Activated CD8-positive, alpha-beta memory T cell treated with anti-CD3 and anti-CD28 coated beads for 36 hours (primary cell): ENCODE data around the gene ISLR2. TPM values are rescaled to one million over a fixed set of nuclear protein-coding genes. Genes with fewer than 3 reads are reported as not detected.
"Not testable (repeated sequence)": the region's sequence is repeated elsewhere in the genome, so short reads cannot be mapped to it uniquely, and the experiment has no call there.

Experiments used
- CTCF ChIA-PET: fragments of 350-600 bp; sonication (Branson Sonifier 250); formaldehyde crosslinking; loops from one replicate; lab custom pipeline; 2021; ENCODE audit warnings: antibody characterized with exemption; lab: Charles Lee
- POLR2A ChIA-PET: fragments of 350-600 bp; sonication (Branson Sonifier 250); formaldehyde crosslinking; loops from one replicate; lab custom pipeline; 2021; ENCODE audit warnings: antibody characterized with exemption; lab: Charles Lee
- total RNA-seq, 2 experiments: library from RNA; stranded (reverse); gene quantifications; one replicate each; pipeline ENCODE4 v1.2.3, GENCODE V29; 2021

Gene ISLR2
- total RNA-seq: not detected

- ChIA-PET CTCF (interaction anchor here (3.1 kb wide), 1 partner anchor 191 kb away, joined by 31 read pairs; no protein-coding TSS in a partner anchor), POLR2A (interaction anchor here (0.6 kb wide), 1 partner anchor 9 kb away, joined by 8 read pairs; no protein-coding TSS in a partner anchor)
Measured at GRCh38 chr15:74130155-74130848, at the start of gene ISLR2. Gene ISLR2, plus strand, starts transcription at chr15:74130586. Its CDS starts 2,169 bp downstream, at chr15:74132755.

GRCh38 chr15:74082450-74082849 is 47.9 kb upstream of the ISLR2 start, which contains the start of gene GOLGA6A:
Gene GOLGA6A, minus strand, starts transcription at chr15:74082550. Its CDS starts 41 bp downstream, at chr15:74082509.
- CTCF ChIA-PET, POLR2A ChIA-PET: not testable (repeated sequence)

GRCh38 chr15:74094567-74094966 is 35.8 kb upstream of the ISLR2 start:
- CTCF ChIA-PET, POLR2A ChIA-PET: not testable (repeated sequence)

- POLR2A ChIA-PET, CTCF ChIA-PET: not testable (repeated sequence)
Measured at GRCh38 chr15:74095610-74096009, 34.8 kb upstream of the ISLR2 start.

- POLR2A ChIA-PET: not testable (repeated sequence)
Measured at GRCh38 chr15:74096753-74097474, 33.5 kb upstream of the ISLR2 start.

GRCh38 chr15:74099963-74100733 is 30.2 kb upstream of the ISLR2 start:
- CTCF ChIA-PET: not testable (repeated sequence)

More at GRCh38 chr15:74096753-74097474, 33.5 kb upstream of the ISLR2 start:
- CTCF ChIA-PET: not testable (repeated sequence)

GRCh38 chr15:74108111-74108510 is 22.3 kb upstream of the ISLR2 start:
- ChIA-PET POLR2A (no interaction called here), CTCF (no interaction called here)

More at GRCh38 chr15:74099963-74100733, 30.2 kb upstream of the ISLR2 start:
- POLR2A ChIA-PET: not testable (repeated sequence)

- POLR2A ChIA-PET, CTCF ChIA-PET: not testable (repeated sequence)
Measured at GRCh38 chr15:74108611-74109010, 21.8 kb upstream of the ISLR2 start.

GRCh38 chr15:74109713-74110112 is 20.7 kb upstream of the ISLR2 start:
- ChIA-PET CTCF (no interaction called here), POLR2A (no interaction called here)

GRCh38 chr15:74120426-74120825 is 10.0 kb upstream of the ISLR2 start:
- ChIA-PET POLR2A (interaction anchor here (0.6 kb wide), 1 partner anchor 19 kb away, joined by 3 read pairs; no protein-coding TSS in a partner anchor), CTCF (interaction anchor here (0.7 kb wide), 1 partner anchor 840 kb away, joined by 4 read pairs; no protein-coding TSS in a partner anchor)

- ChIA-PET POLR2A (no interaction called here), CTCF (interaction anchor here (1.3 kb wide), 1 partner anchor 186 kb away, joined by 5 read pairs; no protein-coding TSS in a partner anchor)
Measured at GRCh38 chr15:74121039-74121438, 9.3 kb upstream of the ISLR2 start.

- POLR2A ChIA-PET: no interaction called here
- CTCF ChIA-PET: interaction anchor here (0.9 to 1.3 kb wide), 3 partner anchors 186 to 201 kb away, joined by 3 to 5 read pairs (median 5); no protein-coding TSS in a partner anchor
Measured at GRCh38 chr15:74121858-74122257, 8.5 kb upstream of the ISLR2 start.

- POLR2A ChIA-PET: no interaction called here
Measured at GRCh38 chr15:74122403-74123130, 7.8 kb upstream of the ISLR2 start.

GRCh38 chr15:74123131-74123429 is 7.3 kb upstream of the ISLR2 start:
- POLR2A ChIA-PET: no interaction called here
- CTCF ChIA-PET: interaction anchor here (0.9 to 1.2 kb wide), 2 partner anchors 11 to 199 kb away, joined by 3 read pairs; no protein-coding TSS in a partner anchor

More at GRCh38 chr15:74122403-74123130, 7.8 kb upstream of the ISLR2 start:
- CTCF ChIA-PET: interaction anchor here (0.5 to 1.3 kb wide), 6 partner anchors 12 to 404 kb away, joined by 3 to 5 read pairs (median 3); no protein-coding TSS in a partner anchor

- CTCF ChIA-PET: interaction anchor here (0.9 kb wide), 1 partner anchor 198 kb away, joined by 3 read pairs; no protein-coding TSS in a partner anchor
- POLR2A ChIA-PET: no interaction called here
Measured at GRCh38 chr15:74123658-74124057, 6.7 kb upstream of the ISLR2 start.

- CTCF ChIA-PET: no interaction called here
- POLR2A ChIA-PET: no interaction called here
Measured at GRCh38 chr15:74124196-74124595, 6.2 kb upstream of the ISLR2 start.

- CTCF ChIA-PET: no interaction called here
- POLR2A ChIA-PET: no interaction called here
Measured at GRCh38 chr15:74124759-74125158, 5.6 kb upstream of the ISLR2 start.

- ChIA-PET POLR2A (no interaction called here), CTCF (interaction anchor here (0.8 to 4.0 kb wide), 8 partner anchors 154 to 1932 kb away, joined by 3 to 31 read pairs (median 3); no protein-coding TSS in a partner anchor)
Measured at GRCh38 chr15:74127255-74127953, 3.0 kb upstream of the ISLR2 start.
